Naive thymus-derived CD4-positive, alpha-beta T cell (primary cell): ENCODE results near the gene CDH23. TPM values are rescaled to one million over a fixed set of nuclear protein-coding genes. Genes with fewer than 3 reads are reported as not detected.
A peak's percentile ranks its signal among the peaks of the same experiment; 100 is the strongest.

Experiments used
- ATAC-seq: fragments of 150-1000 bp; cut with Tn5 transposase; 2 replicates; pipeline ENCODE4 v1.10.0; 2021; ENCODE audit warnings: mild to moderate bottlenecking, moderate library complexity
- CTCF ChIA-PET: fragments of 350-600 bp; sonication (Branson Sonifier 250); formaldehyde crosslinking; loops from one replicate; lab custom pipeline; 2021; ENCODE audit warnings: antibody characterized with exemption; lab: Charles Lee
- POLR2A ChIA-PET: fragments of 350-600 bp; sonication (Branson Sonifier 250); formaldehyde crosslinking; loops from one replicate; lab custom pipeline; 2021; ENCODE audit warnings: antibody characterized with exemption, inconsistent platforms; lab: Charles Lee
- DNase-seq, 9 donors: peaks; one replicate each; pipeline versions ENCODE4 v3.0.0 to v3.0.0-alpha.2; 2020 to 2022; ENCODE audit warnings: mixed read lengths in 1 of 9
- H3K27ac ChIP-seq: one replicate; pipeline ENCODE4 v1.7.0; 2013; ENCODE audit warnings: mild to moderate bottlenecking, low read depth, low read length, moderate library complexity
- H3K27me3 ChIP-seq, 2 donors: one replicate each; pipeline ENCODE4 v1.7.0; 2013; ENCODE audit warnings: low read length in 2 of 2, mild to moderate bottlenecking in 2 of 2, moderate library complexity in 2 of 2; ENCODE audit not compliant: control insufficient read depth in 2 of 2, insufficient read depth in 2 of 2
- H3K36me3 ChIP-seq, 3 experiments: 1 replicate in 2 of 3; 2 replicates in 1 of 3; pipeline ENCODE4 v1.7.0; 2013; ENCODE audit warnings: low read length in 3 of 3, mild to moderate bottlenecking in 3 of 3, moderate library complexity in 1 of 3; ENCODE audit not compliant: insufficient read depth in 3 of 3, control insufficient read depth in 2 of 3
- H3K4me1 ChIP-seq, 2 donors: one replicate each; pipeline ENCODE4 v1.7.0; 2013; ENCODE audit warnings: low read length in 2 of 2, mild to moderate bottlenecking in 2 of 2, moderate library complexity in 1 of 2; ENCODE audit not compliant: control insufficient read depth in 2 of 2, insufficient read depth in 2 of 2
- H3K4me3 ChIP-seq: 2 replicates; pipeline ENCODE4 v1.7.0; 2013; ENCODE audit warnings: mild to moderate bottlenecking, low read length
- H3K9me3 ChIP-seq, 3 experiments: 1 replicate in 2 of 3; 2 replicates in 1 of 3; pipeline ENCODE4 v1.7.0; 2013; ENCODE audit warnings: low read length in 3 of 3; ENCODE audit not compliant: control insufficient read depth in 2 of 3
- H3K27ac Mint-ChIP-seq, 9 donors: one replicate each; pipeline ENCODE4 v1.8.0; 2020 to 2022; ENCODE audit warnings: mixed read lengths in 9 of 9, mild to moderate bottlenecking in 8 of 9, moderate library complexity in 5 of 9, inconsistent platforms in 2 of 9
- H3K27me3 Mint-ChIP-seq, 5 donors: one replicate each; pipeline ENCODE4 v1.8.0; 2021 to 2022; ENCODE audit warnings: mixed read lengths in 5 of 5, mild to moderate bottlenecking in 1 of 5
- H3K36me3 Mint-ChIP-seq, 5 donors: one replicate each; pipeline ENCODE4 v1.8.0; 2020 to 2022; ENCODE audit warnings: mixed read lengths in 5 of 5, mild to moderate bottlenecking in 3 of 5, inconsistent platforms in 1 of 5
- H3K4me1 Mint-ChIP-seq, 7 donors: one replicate each; pipeline ENCODE4 v1.8.0; 2020 to 2022; ENCODE audit warnings: mixed read lengths in 7 of 7, mild to moderate bottlenecking in 3 of 7, inconsistent platforms in 1 of 7
- H3K4me3 Mint-ChIP-seq, 10 donors: one replicate each; pipeline ENCODE4 v1.8.0; 2020 to 2022; ENCODE audit warnings: mild to moderate bottlenecking in 10 of 10, mixed read lengths in 10 of 10, moderate library complexity in 6 of 10, inconsistent platforms in 2 of 10
- H3K9me3 Mint-ChIP-seq, 11 donors: one replicate each; pipeline ENCODE4 v1.8.0; 2020 to 2022; ENCODE audit warnings: mixed read lengths in 11 of 11, mild to moderate bottlenecking in 4 of 11, inconsistent platforms in 1 of 11, moderate library complexity in 1 of 11
- intact Hi-C, 2 donors: fragments of 100-400 bp; cut with micrococcal nuclease; formaldehyde crosslinking; loops; one replicate each; pipeline ENCODE4 v1.15.1; 2023
- polyA plus RNA-seq, 2 donors: library from polyadenylated mRNA; unstranded; fragments of 300-500 nt; fragmentation: Illumina TruSeq; gene quantifications; one replicate each; pipeline ENCODE4 v1.2.3, GENCODE V29; 2021
- total RNA-seq, 6 experiments: library from RNA in 5 of 6; stranded (reverse) in 5 of 6; gene quantifications; 1 replicate in 5 of 6; 2 replicates in 1 of 6; pipeline ENCODE4 v1.2.3 and lab custom pipeline; 2021 to 2026

CDH23 gene
- total and polyA plus RNA-seq, 7 experiments from 2014 or later, result 1.1 to 18.3 (median 7.9) TPM

- Mint-ChIP-seq H3K9me3 (peaks cover 0 to 3% (median 0%) of the 10 kb centered on the region in 11 donors), H3K27ac (peak overlapping the region; percentile 80 to 99 (median 96)), H3K36me3 (peaks cover 6 to 66% (median 33%) of the 10 kb centered on the region in 5 donors), H3K27me3 (no peaks in the 10 kb centered on the region), H3K4me1 (peaks cover 84 to 98% (median 95%) of the 10 kb centered on the region in 7 donors), H3K4me3 (peak overlapping the region; percentile 36 to 90 (median 72))
- Histone ChIP-seq H3K4me3 (no peak overlapping the region), H3K27ac (peak overlapping the region; percentile 74), H3K27me3 (no peaks in the 10 kb centered on the region), H3K4me1 (peaks cover 92 to 99% of the 10 kb centered on the region in 2 donors), H3K36me3 (peaks cover 10 to 48% (median 26%) of the 10 kb centered on the region in 3 experiments), H3K9me3 (no peaks in the 10 kb centered on the region)
- ChIA-PET CTCF (interaction anchor here (0.8 to 2.0 kb wide), 6 partner anchors 9 to 43 kb away, joined by 4 to 15 read pairs (median 4); partner anchors contain the start of gene VSIR), POLR2A (interaction anchor here (0.9 to 26.0 kb wide), 10 partner anchors 9 to 374 kb away, joined by 3 to 863 read pairs (median 12); partner anchors contain the start of genes PSAP and VSIR)
- intact Hi-C loops, result no loop called here
- ATAC-seq (no peak), DNase-seq (no peak)
These were observed 354.9 kb downstream of the CDH23 start for GRCh38 chr10:71751515-71752224.

GRCh38 chr10:71752391-71753090 lies 355.8 kb downstream of the CDH23 start:
- Histone ChIP-seq H3K9me3 (no peaks in the 10 kb centered on the region), H3K36me3 (peaks cover 10 to 48% (median 26%) of the 10 kb centered on the region in 3 experiments), H3K27ac (peak overlapping the region; percentile 74), H3K4me3 (no peak overlapping the region), H3K4me1 (peaks cover 92 to 99% of the 10 kb centered on the region in 2 donors), H3K27me3 (no peaks in the 10 kb centered on the region)
- H3K36me3 Mint-ChIP-seq, result peaks cover 6 to 60% (median 35%) of the 10 kb centered on the region in 5 donors
- CTCF ChIA-PET, result interaction anchor here (0.8 to 2.0 kb wide), 7 partner anchors 10 to 44 kb away, joined by 3 to 15 read pairs (median 4); partner anchors contain the start of gene VSIR
- ATAC-seq (no peak), DNase-seq (peak in 3 of 9 donors; percentile 39 to 44 (median 43))
- POLR2A ChIA-PET, result interaction anchor here (0.9 to 26.0 kb wide), 11 partner anchors 10 to 375 kb away, joined by 3 to 863 read pairs (median 7); partner anchors contain the start of genes PSAP and VSIR
- H3K27ac Mint-ChIP-seq, result peak overlapping the region; percentile 82 to 99 (median 96)
- peak overlapping the region; percentile 36 to 90 (median 72) for H3K4me3 Mint-ChIP-seq
- intact Hi-C loops, result no loop called here
- peaks cover 0 to 3% (median 0%) of the 10 kb centered on the region in 11 donors for H3K9me3 Mint-ChIP-seq
- peaks cover 76 to 98% (median 95%) of the 10 kb centered on the region in 7 donors for H3K4me1 Mint-ChIP-seq
- H3K27me3 Mint-ChIP-seq, result no peaks in the 10 kb centered on the region

- H3K4me1 Mint-ChIP-seq, result peaks cover 77 to 98% (median 95%) of the 10 kb centered on the region in 7 donors
- peaks cover 92 to 99% of the 10 kb centered on the region in 2 donors for H3K4me1 ChIP-seq
- H3K27ac Mint-ChIP-seq, result peak overlapping the region; percentile 82 to 99 (median 96)
- H3K36me3 ChIP-seq, result peaks cover 10 to 48% (median 26%) of the 10 kb centered on the region in 3 experiments
- ChIA-PET CTCF (interaction anchor here (1.1 to 2.0 kb wide), 3 partner anchors 17 to 27 kb away, joined by 3 to 15 read pairs (median 5); partner anchors contain the start of gene VSIR), POLR2A (interaction anchor here (0.9 to 26.0 kb wide), 11 partner anchors 6 to 376 kb away, joined by 3 to 863 read pairs (median 28); partner anchors contain the start of gene VSIR)
- no peak for DNase-seq
- ATAC-seq, result peak; percentile 40
- no peaks in the 10 kb centered on the region for H3K27me3 ChIP-seq
- intact Hi-C loops, result no loop called here
- H3K27me3 Mint-ChIP-seq, result no peaks in the 10 kb centered on the region
- H3K9me3 Mint-ChIP-seq, result peaks cover 0 to 3% (median 0%) of the 10 kb centered on the region in 11 donors
- H3K27ac ChIP-seq, result peak overlapping the region; percentile 74
- H3K36me3 Mint-ChIP-seq, result peaks cover 6 to 64% (median 35%) of the 10 kb centered on the region in 5 donors
- no peaks in the 10 kb centered on the region for H3K9me3 ChIP-seq
- H3K4me3 Mint-ChIP-seq, result peak overlapping the region; percentile 21 to 90 (median 70)
- peak overlapping the region; percentile 19 for H3K4me3 ChIP-seq
These were observed 356.6 kb downstream of the CDH23 start for GRCh38 chr10:71753091-71753959.

GRCh38 chr10:71753960-71754505 lies 357.3 kb downstream of the CDH23 start:
- peak overlapping the region; percentile 19 for H3K4me3 ChIP-seq
- CTCF ChIA-PET, result interaction anchor here (5.0 kb wide), 1 partner anchor 27 kb away, joined by 31 read pairs; no protein-coding TSS in a partner anchor
- peaks cover 0 to 1% (median 0%) of the 10 kb centered on the region in 11 donors for H3K9me3 Mint-ChIP-seq
- H3K4me3 Mint-ChIP-seq, result peak overlapping the region in 7 of 10 donors; percentile 13 to 90 (median 67)
- peaks cover 75 to 98% (median 94%) of the 10 kb centered on the region in 7 donors for H3K4me1 Mint-ChIP-seq
- H3K27ac ChIP-seq, result peak overlapping the region; percentile 74
- H3K4me1 ChIP-seq, result peaks cover 90 to 98% of the 10 kb centered on the region in 2 donors
- intact Hi-C loops, result no loop called here
- peaks cover 6 to 66% (median 35%) of the 10 kb centered on the region in 5 donors for H3K36me3 Mint-ChIP-seq
- H3K27ac Mint-ChIP-seq, result peak overlapping the region; percentile 66 to 99 (median 96)
- H3K27me3 ChIP-seq, result no peaks in the 10 kb centered on the region
- H3K36me3 ChIP-seq, result peaks cover 10 to 48% (median 26%) of the 10 kb centered on the region in 3 experiments
- POLR2A ChIA-PET, result interaction anchor here (6.0 to 26.0 kb wide), 4 partner anchors 7 to 39 kb away, joined by 48 to 863 read pairs (median 482); partner anchors contain the start of gene VSIR
- H3K27me3 Mint-ChIP-seq, result no peaks in the 10 kb centered on the region
- ATAC-seq, result no peak
- no peak for DNase-seq
- no peaks in the 10 kb centered on the region for H3K9me3 ChIP-seq

DNA sequence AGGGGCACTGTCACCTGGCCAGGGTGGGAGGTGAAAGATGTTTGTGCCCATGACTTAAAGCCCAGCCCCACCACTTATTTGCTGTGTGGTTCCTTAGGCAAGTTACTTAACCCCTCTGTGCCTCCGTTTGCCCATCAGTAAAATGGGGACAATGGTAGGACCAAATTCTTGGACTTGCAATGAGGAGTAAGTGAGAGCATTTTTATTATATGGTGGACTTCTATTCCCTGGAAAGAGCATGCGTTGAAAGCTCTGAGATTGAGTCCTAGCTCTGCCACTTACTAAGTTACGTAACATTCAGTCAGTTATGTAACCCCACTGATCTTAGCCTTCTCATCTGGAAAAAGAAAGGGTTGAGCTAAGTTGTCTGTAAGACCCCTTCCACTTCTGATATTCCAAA lies 357.8 kb downstream of the CDH23 start:
- H3K27me3 Mint-ChIP-seq, result no peaks in the 10 kb centered on the region
- Histone ChIP-seq H3K27me3 (no peaks in the 10 kb centered on the region), H3K27ac (peak overlapping the region; percentile 74), H3K36me3 (peaks cover 10 to 52% (median 26%) of the 10 kb centered on the region in 3 experiments), H3K9me3 (no peaks in the 10 kb centered on the region), H3K4me1 (peaks cover 84 to 93% of the 10 kb centered on the region in 2 donors), H3K4me3 (no peak overlapping the region)
- ChIA-PET POLR2A (interaction anchor here (0.5 to 26.0 kb wide), 5 partner anchors 8 to 435 kb away, joined by 3 to 863 read pairs (median 102); partner anchors contain the start of gene VSIR), CTCF (interaction anchor here (1.5 to 5.0 kb wide), 2 partner anchors 21 to 28 kb away, joined by 4 to 31 read pairs; no protein-coding TSS in a partner anchor)
- H3K4me1 Mint-ChIP-seq, result peaks cover 75 to 97% (median 89%) of the 10 kb centered on the region in 7 donors
- ATAC-seq (no peak), DNase-seq (no peak)
- peaks cover 0 to 1% (median 0%) of the 10 kb centered on the region in 11 donors for H3K9me3 Mint-ChIP-seq
- H3K27ac Mint-ChIP-seq, result peak overlapping the region; percentile 66 to 99 (median 96)
- intact Hi-C loops, result no loop called here
- peak overlapping the region in 8 of 10 donors; percentile 8 to 90 (median 62) for H3K4me3 Mint-ChIP-seq
- peaks cover 6 to 66% (median 35%) of the 10 kb centered on the region in 5 donors for H3K36me3 Mint-ChIP-seq
